Loucy (cell line): ENCODE results near the gene TSPAN3.

ENCODE experiments used
- H2AFZ ChIP-seq: fragments of 200-600 bp; sonication (generic); 2 replicates; pipeline ENCODE4 v1.6.0; 2016; ENCODE audit warnings: antibody characterized with exemption, mild to moderate bottlenecking, low read length, moderate library complexity
- H3F3A ChIP-seq: fragments of 200-600 bp; 2 replicates; pipeline ENCODE4 v1.6.0; 2016; ENCODE audit warnings: antibody characterized with exemption, low read depth, mild to moderate bottlenecking
- H3K27me3 ChIP-seq: fragments of 200-600 bp; sonication (generic); 2 replicates; pipeline ENCODE4 v1.6.1; 2014; ENCODE audit warnings: low read length, mild to moderate bottlenecking; ENCODE audit not compliant: insufficient read depth, poor library complexity, severe bottlenecking
- H3K36me3 ChIP-seq: fragments of 200-600 bp; sonication (generic); 2 replicates; pipeline ENCODE4 v1.6.1; 2016; ENCODE audit warnings: low read length; ENCODE audit not compliant: insufficient read depth
- H3K4me1 ChIP-seq: fragments of 200-600 bp; sonication (generic); 2 replicates; pipeline ENCODE4 v1.5.1; 2014; ENCODE audit warnings: low read length, mild to moderate bottlenecking; ENCODE audit not compliant: insufficient read depth, poor library complexity, severe bottlenecking
- H3K4me2 ChIP-seq: fragments of 200-600 bp; sonication (generic); 2 replicates; pipeline ENCODE4 v1.6.0; 2014; ENCODE audit warnings: antibody characterized with exemption, low read length, low read depth, mild to moderate bottlenecking; ENCODE audit not compliant: poor library complexity, severe bottlenecking
- H3K4me3 ChIP-seq: fragments of 200-600 bp; sonication (generic); 2 replicates; pipeline ENCODE4 v1.5.1; 2014; ENCODE audit warnings: low read length, mild to moderate bottlenecking, mixed read lengths; ENCODE audit not compliant: poor library complexity, severe bottlenecking
- H3K79me2 ChIP-seq: fragments of 200-600 bp; sonication (generic); 2 replicates; pipeline ENCODE4 v1.6.1; 2014; ENCODE audit warnings: low read length; ENCODE audit not compliant: insufficient read depth
- H3K9ac ChIP-seq: fragments of 200-600 bp; sonication (generic); 2 replicates; pipeline ENCODE4 v1.6.0; 2014; ENCODE audit warnings: mild to moderate bottlenecking, low read depth, low read length, moderate library complexity; ENCODE audit not compliant: poor library complexity, severe bottlenecking
- H3K9me2 ChIP-seq: fragments of 200-600 bp; sonication (generic); replicated peaks from 2 replicates; pipeline ENCODE4 v1.6.1; 2016; ENCODE audit warnings: low read depth, low read length, mixed read lengths
- H3K9me3 ChIP-seq: fragments of 200-600 bp; sonication (generic); 2 replicates; pipeline ENCODE4 v1.6.1; 2014; ENCODE audit warnings: mild to moderate bottlenecking, antibody characterized with exemption, low read length, low read depth; ENCODE audit not compliant: insufficient read depth
- H4K20me1 ChIP-seq: fragments of 200-600 bp; sonication (generic); 2 replicates; pipeline ENCODE4 v1.6.0; 2014; ENCODE audit warnings: antibody characterized with exemption, low read length, mild to moderate bottlenecking; ENCODE audit not compliant: insufficient read depth, poor library complexity, severe bottlenecking
- EZH2phosphoT487 ChIP-seq: fragments of 200-600 bp; IDR thresholded peaks from 2 replicates; pipeline ENCODE4 v1.6.1; 2018; ENCODE audit warnings: antibody characterized with exemption, mild to moderate bottlenecking, moderate library complexity, borderline replicate concordance
- TF ChIP-seq, protein P1 (sequence below): fragments of 200-600 bp; sonication (generic); conservative IDR thresholded peaks from 2 replicates; pipeline ENCODE4 v1.5.1; 2014; ENCODE audit warnings: mild to moderate bottlenecking, antibody characterized with exemption, low read length

The TSPAN3 gene

DNA sequence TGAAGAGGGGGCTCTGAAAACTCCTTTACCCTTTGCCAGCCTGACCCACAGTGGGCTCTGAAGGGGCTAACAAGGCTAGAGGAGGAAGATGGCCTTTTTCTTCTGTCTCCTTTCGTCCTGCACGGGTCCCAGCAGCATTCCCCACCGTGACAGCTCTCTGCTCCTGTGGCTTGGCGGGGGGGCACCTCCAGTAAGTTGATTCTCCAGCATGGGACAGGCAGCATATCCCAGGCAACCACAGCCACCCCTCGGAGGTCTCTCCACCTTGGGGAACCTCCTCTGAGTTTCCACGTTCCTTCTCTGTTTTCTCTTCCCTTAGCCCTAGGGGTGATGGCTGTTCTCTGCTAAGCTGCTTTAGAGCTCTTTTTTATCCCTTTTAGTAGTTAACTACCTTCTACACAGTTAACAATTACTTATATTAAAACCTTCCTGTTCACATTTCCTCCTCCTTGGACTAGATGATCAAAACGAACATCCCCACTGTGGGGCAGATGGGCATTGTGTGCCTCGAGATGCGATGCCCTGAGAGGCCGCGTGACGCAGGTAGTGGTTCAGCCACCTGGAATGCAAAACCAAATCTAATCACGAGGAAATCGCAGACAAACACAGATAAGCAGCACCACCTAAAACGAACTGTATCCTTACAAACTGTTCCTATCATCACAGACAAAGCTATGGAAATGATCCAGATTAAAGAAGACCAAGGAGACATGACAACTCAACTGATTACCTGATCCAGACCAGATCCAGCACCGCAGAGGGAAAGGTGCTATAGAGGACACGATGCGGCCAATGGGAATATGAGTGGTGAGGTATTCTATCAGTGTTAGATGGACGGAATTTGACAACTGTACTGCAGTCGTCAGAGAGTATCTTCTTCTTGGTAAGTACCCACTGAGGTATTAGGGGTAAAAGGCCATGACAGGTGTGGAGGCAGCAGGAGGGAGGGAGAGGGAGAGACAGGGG is 27.7 kb downstream of the TSPAN3 start:
- TF ChIP-seq, protein P1, sequence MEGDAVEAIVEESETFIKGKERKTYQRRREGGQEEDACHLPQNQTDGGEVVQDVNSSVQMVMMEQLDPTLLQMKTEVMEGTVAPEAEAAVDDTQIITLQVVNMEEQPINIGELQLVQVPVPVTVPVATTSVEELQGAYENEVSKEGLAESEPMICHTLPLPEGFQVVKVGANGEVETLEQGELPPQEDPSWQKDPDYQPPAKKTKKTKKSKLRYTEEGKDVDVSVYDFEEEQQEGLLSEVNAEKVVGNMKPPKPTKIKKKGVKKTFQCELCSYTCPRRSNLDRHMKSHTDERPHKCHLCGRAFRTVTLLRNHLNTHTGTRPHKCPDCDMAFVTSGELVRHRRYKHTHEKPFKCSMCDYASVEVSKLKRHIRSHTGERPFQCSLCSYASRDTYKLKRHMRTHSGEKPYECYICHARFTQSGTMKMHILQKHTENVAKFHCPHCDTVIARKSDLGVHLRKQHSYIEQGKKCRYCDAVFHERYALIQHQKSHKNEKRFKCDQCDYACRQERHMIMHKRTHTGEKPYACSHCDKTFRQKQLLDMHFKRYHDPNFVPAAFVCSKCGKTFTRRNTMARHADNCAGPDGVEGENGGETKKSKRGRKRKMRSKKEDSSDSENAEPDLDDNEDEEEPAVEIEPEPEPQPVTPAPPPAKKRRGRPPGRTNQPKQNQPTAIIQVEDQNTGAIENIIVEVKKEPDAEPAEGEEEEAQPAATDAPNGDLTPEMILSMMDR, result no peak
- TF ChIP-seq EZH2phosphoT487, result no peak
- H4K20me1 ChIP-seq, result no peaks in the 10 kb centered on the region
- H3K79me2 ChIP-seq, result no peaks in the 10 kb centered on the region
- no peak overlapping the region for H3K4me3 ChIP-seq
- no peaks in the 10 kb centered on the region for H3K27me3 ChIP-seq
- no peak overlapping the region for H2AFZ ChIP-seq
- peaks cover 8% of the 10 kb centered on the region for H3F3A ChIP-seq
- peaks cover 63% of the 10 kb centered on the region; the same call in 1 of the 2 replicates for H3K36me3 ChIP-seq
- H3K9me2 ChIP-seq, result no peaks in the 10 kb centered on the region
- no peaks in the 10 kb centered on the region for H3K4me1 ChIP-seq
- no peak overlapping the region for H3K4me2 ChIP-seq
- H3K9ac ChIP-seq, result no peak overlapping the region
- H3K9me3 ChIP-seq, result no peaks in the 10 kb centered on the region

DNA sequence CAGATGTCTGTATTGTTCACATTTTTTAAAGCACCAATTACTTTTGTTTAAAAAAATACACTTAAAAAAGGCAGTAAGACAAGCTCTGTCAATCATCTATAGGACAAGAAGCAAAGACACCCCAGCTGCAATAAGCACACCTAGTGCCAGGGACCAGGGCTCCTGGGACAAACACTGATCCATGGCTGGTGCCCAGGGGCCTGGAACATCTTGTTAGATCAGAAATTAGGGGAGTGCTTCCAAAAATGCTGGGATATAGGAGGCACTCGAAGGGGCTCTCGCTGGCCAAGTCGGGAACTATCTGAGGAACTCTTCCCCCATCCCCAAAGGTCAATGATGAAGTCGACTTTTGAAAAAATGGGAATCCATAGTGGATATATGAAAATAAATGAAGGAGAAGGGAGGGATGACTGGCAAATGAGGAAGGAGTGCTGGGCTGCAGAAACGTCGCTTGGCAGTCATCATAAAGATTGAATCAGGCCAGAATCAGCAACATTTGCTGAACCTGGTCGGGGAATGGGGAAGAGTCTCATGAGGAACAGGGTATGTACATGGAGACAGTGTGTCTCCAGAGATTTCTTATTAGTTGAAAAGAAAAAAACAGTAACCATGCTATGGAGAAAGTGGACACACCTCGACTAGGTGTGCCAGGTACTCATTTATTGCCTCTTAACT is 28.5 kb downstream of the TSPAN3 start:
- Histone ChIP-seq H3K9me3 (no peaks in the 10 kb centered on the region), H3K4me2 (no peak overlapping the region), H3K9me2 (no peaks in the 10 kb centered on the region), H4K20me1 (no peaks in the 10 kb centered on the region), H3K9ac (no peak overlapping the region), H3K4me1 (no peaks in the 10 kb centered on the region), H3K27me3 (no peaks in the 10 kb centered on the region), H3K36me3 (peaks cover 54% of the 10 kb centered on the region; the same call in 1 of the 2 replicates), H3K79me2 (no peaks in the 10 kb centered on the region), H3K4me3 (no peak overlapping the region), H2AFZ (no peak overlapping the region), H3F3A (peaks cover 8% of the 10 kb centered on the region)
- TF ChIP-seq, protein P1, result no peak
- no peak for TF ChIP-seq EZH2phosphoT487

DNA sequence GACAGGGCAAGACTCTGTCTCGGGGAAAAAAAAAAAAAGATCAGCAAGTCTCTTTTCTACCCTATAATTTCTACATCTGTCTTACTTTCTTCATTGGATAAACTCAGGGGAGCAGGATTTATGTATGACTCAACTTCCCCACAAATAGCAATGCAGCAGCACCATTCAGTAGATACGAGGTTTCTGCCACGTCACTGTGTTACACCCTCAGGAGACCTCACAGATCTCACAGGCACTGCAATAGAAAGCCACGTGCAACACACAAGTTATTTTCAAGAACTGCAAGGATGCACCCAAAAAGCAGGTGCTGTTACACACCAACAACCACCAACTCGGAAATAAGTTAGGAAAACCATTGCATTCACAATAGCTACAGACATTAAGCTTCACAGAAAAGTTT is 30.2 kb downstream of the TSPAN3 start:
- Histone ChIP-seq H3K27me3 (no peaks in the 10 kb centered on the region), H3K9me2 (no peaks in the 10 kb centered on the region), H3K9ac (no peak overlapping the region), H4K20me1 (no peaks in the 10 kb centered on the region), H3K4me1 (no peaks in the 10 kb centered on the region), H3K4me3 (no peak overlapping the region), H3K4me2 (no peak overlapping the region), H3F3A (peaks cover 8% of the 10 kb centered on the region), H3K79me2 (no peaks in the 10 kb centered on the region), H3K36me3 (peaks cover 40% of the 10 kb centered on the region; the same call in 1 of the 2 replicates), H2AFZ (no peak overlapping the region), H3K9me3 (no peaks in the 10 kb centered on the region)
- no peak for TF ChIP-seq EZH2phosphoT487
- TF ChIP-seq, protein P1, result no peak
